IMR-90 (cell line): ENCODE results near the gene MACROD1. TPM values are rescaled to one million over a fixed set of nuclear protein-coding genes. Genes with fewer than 3 reads are reported as not detected.

Source experiments
- ATAC-seq: fragments of 200-7000 bp; cut with Tn5 transposase; 2 replicates; pipeline ENCODE4 v1.9.1; 2020; ENCODE audit warnings: low read depth, mild to moderate bottlenecking, moderate library complexity
- BruUV-seq: library from RNA; stranded (reverse); fragments of 400-500 nt; replicated peaks from 2 replicates; lab custom pipeline; 2021; lab: Mats Ljungman, UMichigan
- CTCF ChIA-PET: fragments of 300-600 bp; formaldehyde crosslinking; extraction: SDS; loops from one replicate; lab custom pipeline; 2021; ENCODE audit warnings: antibody characterized with exemption; lab: Yijun Ruan, JAX
- POLR2A ChIA-PET: fragments of 300-600 bp; sonication (Branson Sonifier 250); formaldehyde crosslinking; loops from one replicate; lab custom pipeline; 2022; ENCODE audit warnings: antibody characterized with exemption; ENCODE audit not compliant: unreplicated experiment; lab: Charles Lee
- DNase-seq: peaks from one replicate; pipeline ENCODE4 v3.0.0; 2013
- H2AFZ ChIP-seq: replicated peaks from 2 replicates; pipeline ENCODE3; 2013; ENCODE audit warnings: low read length, mild to moderate bottlenecking; ENCODE audit not compliant: poor library complexity
- H2AK5ac ChIP-seq: 2 replicates; pipeline ENCODE4 v1.6.1; 2013; ENCODE audit warnings: low read depth, low read length, inconsistent platforms
- H2AK9ac ChIP-seq: replicated peaks from 2 replicates; pipeline ENCODE3; 2013; ENCODE audit warnings: mild to moderate bottlenecking, low read depth, low read length, moderate library complexity; ENCODE audit not compliant: poor library complexity
- H2BK120ac ChIP-seq: 2 replicates; pipeline ENCODE4 v1.6.1; 2013; ENCODE audit warnings: low read depth, low read length, inconsistent platforms
- H2BK15ac ChIP-seq: 3 replicates; pipeline ENCODE4 v1.6.1; 2013; ENCODE audit warnings: low read depth, low read length, inconsistent platforms
- H2BK20ac ChIP-seq: 2 replicates; pipeline ENCODE4 v1.6.1; 2013; ENCODE audit warnings: low read depth, mild to moderate bottlenecking, inconsistent platforms, low read length, moderate library complexity
- H2BK5ac ChIP-seq: 2 replicates; pipeline ENCODE4 v1.6.1; 2013; ENCODE audit warnings: mild to moderate bottlenecking, low read depth, low read length, inconsistent platforms; ENCODE audit not compliant: poor library complexity, severe bottlenecking
- H3K14ac ChIP-seq: replicated peaks from 2 replicates; pipeline ENCODE4 v1.6.1; 2013; ENCODE audit warnings: low read depth, low read length, inconsistent platforms
- H3K18ac ChIP-seq: 2 replicates; pipeline ENCODE4 v1.6.1; 2013; ENCODE audit warnings: low read depth, low read length, control low read depth
- H3K23ac ChIP-seq: 2 replicates; pipeline ENCODE4 v1.6.1; 2013; ENCODE audit warnings: low read depth, low read length, inconsistent platforms
- H3K27ac ChIP-seq: 2 replicates; pipeline ENCODE4 v1.5.1; 2013; ENCODE audit warnings: mild to moderate bottlenecking, control low read depth, low read length; ENCODE audit not compliant: insufficient read depth
- H3K27me3 ChIP-seq: 2 replicates; pipeline ENCODE4 v1.6.1; 2013; ENCODE audit warnings: low read length; ENCODE audit not compliant: control insufficient read depth, insufficient read depth
- H3K36me3 ChIP-seq: 2 replicates; pipeline ENCODE4 v1.6.1; 2013; ENCODE audit warnings: low read length, mixed read lengths; ENCODE audit not compliant: control insufficient read depth, insufficient read depth
- H3K4ac ChIP-seq: 2 replicates; pipeline ENCODE4 v1.6.1; 2013; ENCODE audit warnings: low read depth, low read length, inconsistent platforms
- H3K4me1 ChIP-seq: 2 replicates; pipeline ENCODE4 v1.6.1; 2013; ENCODE audit warnings: low read length, mixed read lengths; ENCODE audit not compliant: control insufficient read depth, insufficient read depth
- H3K4me2 ChIP-seq: 2 replicates; pipeline ENCODE4 v1.6.1; 2013; ENCODE audit warnings: low read depth, mild to moderate bottlenecking, control low read depth, low read length, moderate library complexity
- H3K4me3 ChIP-seq: 2 replicates; pipeline ENCODE4 v1.5.1; 2013; ENCODE audit warnings: low read depth, mild to moderate bottlenecking, control low read depth, low read length, moderate library complexity; ENCODE audit not compliant: insufficient read depth
- H3K56ac ChIP-seq: 2 replicates; pipeline ENCODE4 v1.6.1; 2013; ENCODE audit warnings: low read length, inconsistent platforms; ENCODE audit not compliant: insufficient read depth; ENCODE audit errors: extremely low read depth
- H3K79me1 ChIP-seq, 2 experiments: 2 replicates each; pipeline ENCODE4 v1.6.1; 2013; ENCODE audit warnings: low read length in 2 of 2, inconsistent platforms in 1 of 2, low read depth in 1 of 2
- H3K9ac ChIP-seq: 2 replicates; pipeline ENCODE4 v1.6.1; 2013; ENCODE audit warnings: low read depth, low read length, control low read depth
- H3K9me1 ChIP-seq: 2 replicates; pipeline ENCODE4 v1.6.1; 2013; ENCODE audit warnings: low read length, inconsistent platforms; ENCODE audit not compliant: insufficient read depth
- H3K9me3 ChIP-seq: 2 replicates; pipeline ENCODE4 v1.6.1; 2013; ENCODE audit warnings: low read length; ENCODE audit not compliant: control insufficient read depth, insufficient read depth
- H4K20me1 ChIP-seq: 2 replicates; pipeline ENCODE4 v1.6.1; 2013; ENCODE audit warnings: low read length, inconsistent platforms; ENCODE audit not compliant: insufficient read depth
- H4K5ac ChIP-seq: 2 replicates; pipeline ENCODE4 v1.6.1; 2013; ENCODE audit warnings: mild to moderate bottlenecking, low read depth, low read length, control low read depth
- H4K8ac ChIP-seq, 2 experiments: 2 replicates each; pipeline ENCODE4 v1.6.1; 2013; ENCODE audit warnings: low read depth in 2 of 2, low read length in 2 of 2, control low read depth in 1 of 2, inconsistent platforms in 1 of 2
- H4K91ac ChIP-seq: 2 replicates; pipeline ENCODE4 v1.6.1; 2013; ENCODE audit warnings: low read depth, low read length, inconsistent platforms; ENCODE audit not compliant: insufficient read depth
- BHLHE40 ChIP-seq: fragments of 150-350 bp; IDR thresholded peaks from 2 replicates; pipeline ENCODE4 v1.6.1; 2016; ENCODE audit warnings: mild to moderate bottlenecking, low read depth, low read length
- CEBPB ChIP-seq: IDR thresholded peaks from 2 replicates; pipeline ENCODE4 v1.6.1; 2012; ENCODE audit warnings: low read depth, low read length, improper control_type of control experiment
- CHD1 ChIP-seq: IDR thresholded peaks from 2 replicates; pipeline ENCODE4 v1.6.1; 2012; ENCODE audit warnings: low read depth, low read length, improper control_type of control experiment
- ELK1 ChIP-seq: fragments of 150-350 bp; IDR thresholded peaks from 2 replicates; pipeline ENCODE4 v1.6.1; 2016; ENCODE audit warnings: low read depth, mild to moderate bottlenecking, low read length, moderate library complexity, borderline replicate concordance
- RAD21 ChIP-seq: IDR thresholded peaks from 2 replicates; pipeline ENCODE4 v1.6.1; 2012; ENCODE audit warnings: low read length, improper control_type of control experiment
- RCOR1 ChIP-seq: IDR thresholded peaks from 2 replicates; pipeline ENCODE4 v1.6.1; 2012; ENCODE audit warnings: mild to moderate bottlenecking, low read length, improper control_type of control experiment; ENCODE audit not compliant: insufficient replicate concordance
- RFX5 ChIP-seq: IDR thresholded peaks from 2 replicates; pipeline ENCODE4 v1.8.0; 2012; ENCODE audit warnings: low read depth, mild to moderate bottlenecking, low read length, moderate library complexity
- SMC3 ChIP-seq: fragments of 150-350 bp; IDR thresholded peaks from 2 replicates; pipeline ENCODE4 v1.6.1; 2016; ENCODE audit warnings: low read depth, mild to moderate bottlenecking, antibody characterized with exemption, low read length, moderate library complexity
- WGBS, 2 experiments: methylation state at CpG; one replicate each; pipeline versions ENCODE4 v1.1.5 to v1.1.7; 2013; ENCODE audit warnings: missing lambda C conversion rate in 2 of 2; ENCODE audit not compliant: insufficient read length in 1 of 2; ENCODE audit errors: extremely low coverage in 2 of 2; 5-methylcytosine and 5-hydroxymethylcytosine counted together
- dilution Hi-C: fragments of 300-500 bp; cut with HindIII; formaldehyde crosslinking; loops from one replicate; pipeline ENCODE4 v1.14.3; 2018; ENCODE audit warnings: low sequenced_read_pairs; ENCODE audit not compliant: unreplicated experiment
- in situ Hi-C: fragments of 300-500 bp; cut with MboI; formaldehyde crosslinking; loops from 3 replicates; pipeline ENCODE4 v1.14.3; 2019; ENCODE audit warnings: low sequenced_read_pairs, inconsistent platforms, mixed read lengths
- intact Hi-C: fragments of 100-400 bp; cut with micrococcal nuclease; formaldehyde crosslinking; loops from 2 replicates; pipeline ENCODE4 v1.10.0; 2022
- polyA plus RNA-seq, 3 experiments: library from polyadenylated mRNA; depleted of rRNA; stranded (reverse); fragments of >200 nt; gene quantifications; 2 replicates each; pipeline ENCODE4 v1.2.3, GENCODE V29; 2012; ENCODE audit warnings: low replicate concordance in 1 of 3
- total RNA-seq: library from RNA; depleted of rRNA; stranded (reverse); fragments of >200 nt; gene quantifications from 2 replicates; pipeline ENCODE4 v1.2.3, GENCODE V29; 2012
- TF ChIP-seq, protein P1 (sequence below): conservative IDR thresholded peaks from 2 replicates; pipeline ENCODE4 v1.5.1; 2012; ENCODE audit warnings: mild to moderate bottlenecking, low read depth, low read length, improper control_type of control experiment
- TF ChIP-seq, protein P2 (sequence below): fragments of 150-350 bp; IDR thresholded peaks from 2 replicates; pipeline ENCODE4 v1.6.1; 2017; ENCODE audit warnings: mild to moderate bottlenecking, antibody characterized with exemption, low read length, low read depth

MACROD1 gene
- total and polyA plus RNA-seq, 2 of the 4 experiments (the other 2 are of a cell fraction): 2.5 to 9.3 TPM

- no peak overlapping the region for H3K4me3 ChIP-seq
- ATAC-seq: no peak
- CTCF ChIA-PET: no interaction called here
Measured at GRCh38 chr11:64011371-64011770, 154.5 kb downstream of the MACROD1 start.

More at GRCh38 chr11:64011371-64011770, 154.5 kb downstream of the MACROD1 start:
- H2BK20ac ChIP-seq: no peak overlapping the region
- H3K9me3 ChIP-seq: no peaks in the 10 kb centered on the region
- H2BK15ac ChIP-seq: no peak overlapping the region
- no peak overlapping the region for H4K91ac ChIP-seq
- no peak overlapping the region for H3K4me2 ChIP-seq
- no peaks in the 10 kb centered on the region for H3K27me3 ChIP-seq
- H2BK5ac ChIP-seq: no peak overlapping the region
- no peak overlapping the region for H3K56ac ChIP-seq
- no peak overlapping the region for H2AK9ac ChIP-seq
- 88% methylated on average over 4 of the region's 8 CpGs; no CpG with 5 or more reads in 1 of the 2 experiments for WGBS, 2 experiments
- in situ Hi-C loops: no loop called here
- no peak overlapping the region for H3K9ac ChIP-seq
- peaks cover 10% of the 10 kb centered on the region for H3K4me1 ChIP-seq
- H3K4ac ChIP-seq: no peak overlapping the region
- TF ChIP-seq, protein P1, sequence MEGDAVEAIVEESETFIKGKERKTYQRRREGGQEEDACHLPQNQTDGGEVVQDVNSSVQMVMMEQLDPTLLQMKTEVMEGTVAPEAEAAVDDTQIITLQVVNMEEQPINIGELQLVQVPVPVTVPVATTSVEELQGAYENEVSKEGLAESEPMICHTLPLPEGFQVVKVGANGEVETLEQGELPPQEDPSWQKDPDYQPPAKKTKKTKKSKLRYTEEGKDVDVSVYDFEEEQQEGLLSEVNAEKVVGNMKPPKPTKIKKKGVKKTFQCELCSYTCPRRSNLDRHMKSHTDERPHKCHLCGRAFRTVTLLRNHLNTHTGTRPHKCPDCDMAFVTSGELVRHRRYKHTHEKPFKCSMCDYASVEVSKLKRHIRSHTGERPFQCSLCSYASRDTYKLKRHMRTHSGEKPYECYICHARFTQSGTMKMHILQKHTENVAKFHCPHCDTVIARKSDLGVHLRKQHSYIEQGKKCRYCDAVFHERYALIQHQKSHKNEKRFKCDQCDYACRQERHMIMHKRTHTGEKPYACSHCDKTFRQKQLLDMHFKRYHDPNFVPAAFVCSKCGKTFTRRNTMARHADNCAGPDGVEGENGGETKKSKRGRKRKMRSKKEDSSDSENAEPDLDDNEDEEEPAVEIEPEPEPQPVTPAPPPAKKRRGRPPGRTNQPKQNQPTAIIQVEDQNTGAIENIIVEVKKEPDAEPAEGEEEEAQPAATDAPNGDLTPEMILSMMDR: no peak
- TF ChIP-seq RAD21 (no peak), RFX5 (no peak), CEBPB (no peak), CHD1 (no peak), SMC3 (no peak), RCOR1 (no peak), BHLHE40 (no peak), ELK1 (no peak)
- TF ChIP-seq, protein P2, sequence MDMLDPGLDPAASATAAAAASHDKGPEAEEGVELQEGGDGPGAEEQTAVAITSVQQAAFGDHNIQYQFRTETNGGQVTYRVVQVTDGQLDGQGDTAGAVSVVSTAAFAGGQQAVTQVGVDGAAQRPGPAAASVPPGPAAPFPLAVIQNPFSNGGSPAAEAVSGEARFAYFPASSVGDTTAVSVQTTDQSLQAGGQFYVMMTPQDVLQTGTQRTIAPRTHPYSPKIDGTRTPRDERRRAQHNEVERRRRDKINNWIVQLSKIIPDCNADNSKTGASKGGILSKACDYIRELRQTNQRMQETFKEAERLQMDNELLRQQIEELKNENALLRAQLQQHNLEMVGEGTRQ: no peak
- H2AFZ ChIP-seq: no peak overlapping the region
- no peak overlapping the region for H2AK5ac ChIP-seq
- dilution Hi-C loops: no loop called here
- no peak overlapping the region for H2BK120ac ChIP-seq
- no TSS peak for BruUV-seq
- no peak overlapping the region for H3K18ac ChIP-seq
- DNase-seq: no peak
- no peaks in the 10 kb centered on the region for H3K36me3 ChIP-seq
- H4K20me1 ChIP-seq: no peaks in the 10 kb centered on the region
- no peaks in the 10 kb centered on the region for H3K79me1 ChIP-seq
- no peak overlapping the region for H4K5ac ChIP-seq
- intact Hi-C loops: no loop called here
- no peak overlapping the region for H3K23ac ChIP-seq
- POLR2A ChIA-PET: no interaction called here
- H4K8ac ChIP-seq: no peak overlapping the region
- no peaks in the 10 kb centered on the region for H3K9me1 ChIP-seq
- H3K14ac ChIP-seq: no peak overlapping the region
- H3K27ac ChIP-seq: no peak overlapping the region
